ENCODE measurements around the gene ANKLE2. TPM values are rescaled to one million over a fixed set of nuclear protein-coding genes. Genes with fewer than 3 reads are reported as not detected.

The ANKLE2 gene
- 10 to 100 TPM; 19.8 to 24.1 TPM for total RNA-seq
- polyA plus RNA-seq, result 10 to 100 TPM in 1 of 2 donors, 1 to 10 TPM in 1; 8.4 to 11.1 TPM

- Histone ChIP-seq H3K4me3 (ENCODE audit: low read depth in 1 of 3, low read length in 3 of 3) (peak within 1 kb of the TSS; percentile 53 to 99 (median 96)), H3K27me3 (ENCODE audit: control insufficient read depth in 4 of 4, insufficient read depth in 4 of 4, low read length in 3 of 4) (no peaks in the 10 kb centered on the region), H3K9me3 (ENCODE audit: control insufficient read depth in 4 of 4, low read length in 3 of 4) (no peaks in the 10 kb centered on the region), H3K4me1 (ENCODE audit: control insufficient read depth in 4 of 4, insufficient read depth in 4 of 4, low read length in 3 of 4) (peaks cover 3 to 17% (median 11%) of the 10 kb centered on the region in 4 donors), H3K27ac (ENCODE audit: low read depth in 1 of 2, low read length in 2 of 2) (peak within 1 kb of the TSS; percentile 87 to 94), H3K9ac (ENCODE audit: low read depth in 1 of 2, low read length in 2 of 2) (peak within 1 kb of the TSS; percentile 76 to 85), H3K36me3 (ENCODE audit: control insufficient read depth in 4 of 4, insufficient read depth in 3 of 4, low read depth in 1 of 4, low read length in 3 of 4) (peaks cover 0 to 2% (median 0%) of the 10 kb centered on the region in 4 donors)
- WGBS, result under 1% methylated on average over 97 of the region's 97 CpGs
- peak; percentile 40 for DNase-seq (ENCODE audit: low spot score)
- TF ChIP-seq EGR1 (IDR thresholded peaks at IDR 0.05; ENCODE audit: low read depth in 2 of 2) (no peak), HNF4G (IDR thresholded peaks at IDR 0.05) (no peak), YY1 (IDR thresholded peaks at IDR 0.05) (no peak), CTCF (IDR thresholded peaks at IDR 0.05; ENCODE audit: low read depth, low read length, missing input control) (no peak), ATF3 (IDR thresholded peaks at IDR 0.05) (no peak), GABPA (IDR thresholded peaks at IDR 0.05 in 1 of 2, conservative IDR thresholded peaks at IDR 0.05 in 1 of 2) (no peak), REST (IDR thresholded peaks at IDR 0.05) (no peak), SP1 (IDR thresholded peaks at IDR 0.05) (no peak), FOXA1 (IDR thresholded peaks at IDR 0.05) (no peak), RAD21 (IDR thresholded peaks at IDR 0.05) (no peak), TAF1 (conservative IDR thresholded peaks at IDR 0.05) (no peak), NR2F2 (IDR thresholded peaks at IDR 0.05) (no peak), JUND (IDR thresholded peaks at IDR 0.05) (no peak), ZBTB33 (IDR thresholded peaks at IDR 0.05) (no peak), HNF4A (conservative IDR thresholded peaks at IDR 0.05) (no peak)
Measured at GRCh38 chr12:132761032-132761920, at the start of gene ANKLE2. Gene ANKLE2 (minus strand): TSS chr12:132761832. CDS start chr12:132761798, 34 bp downstream.
